ENCODE data around the gene LCOR.

DNA sequence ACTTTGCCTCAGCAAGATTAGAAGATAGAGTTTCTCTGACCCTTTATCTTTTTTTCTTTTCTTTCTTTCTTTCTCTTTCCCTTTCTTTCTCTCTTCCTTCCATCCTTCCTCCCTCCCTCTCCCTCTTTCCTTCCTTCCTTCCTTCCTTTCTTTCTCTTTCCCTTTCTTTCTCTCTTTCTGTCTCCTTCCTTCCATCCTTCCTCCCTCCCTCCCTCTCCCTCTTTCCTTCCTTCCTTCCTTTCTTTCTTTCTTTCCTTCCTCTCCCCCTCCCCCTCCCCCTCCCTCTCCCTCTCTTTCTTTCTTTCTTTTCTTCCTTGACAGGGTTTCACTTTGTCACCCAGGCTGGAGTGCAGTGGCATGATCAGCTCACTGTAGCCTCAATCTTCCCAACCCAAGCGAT, 40.2 kb upstream of the LCOR start:
- TF ChIP-seq, protein P1, sequence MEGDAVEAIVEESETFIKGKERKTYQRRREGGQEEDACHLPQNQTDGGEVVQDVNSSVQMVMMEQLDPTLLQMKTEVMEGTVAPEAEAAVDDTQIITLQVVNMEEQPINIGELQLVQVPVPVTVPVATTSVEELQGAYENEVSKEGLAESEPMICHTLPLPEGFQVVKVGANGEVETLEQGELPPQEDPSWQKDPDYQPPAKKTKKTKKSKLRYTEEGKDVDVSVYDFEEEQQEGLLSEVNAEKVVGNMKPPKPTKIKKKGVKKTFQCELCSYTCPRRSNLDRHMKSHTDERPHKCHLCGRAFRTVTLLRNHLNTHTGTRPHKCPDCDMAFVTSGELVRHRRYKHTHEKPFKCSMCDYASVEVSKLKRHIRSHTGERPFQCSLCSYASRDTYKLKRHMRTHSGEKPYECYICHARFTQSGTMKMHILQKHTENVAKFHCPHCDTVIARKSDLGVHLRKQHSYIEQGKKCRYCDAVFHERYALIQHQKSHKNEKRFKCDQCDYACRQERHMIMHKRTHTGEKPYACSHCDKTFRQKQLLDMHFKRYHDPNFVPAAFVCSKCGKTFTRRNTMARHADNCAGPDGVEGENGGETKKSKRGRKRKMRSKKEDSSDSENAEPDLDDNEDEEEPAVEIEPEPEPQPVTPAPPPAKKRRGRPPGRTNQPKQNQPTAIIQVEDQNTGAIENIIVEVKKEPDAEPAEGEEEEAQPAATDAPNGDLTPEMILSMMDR (IDR thresholded peaks at IDR 0.05; ENCODE audit: low read depth, low read length, missing input control), result no peak
- TF ChIP-seq, protein P2, sequence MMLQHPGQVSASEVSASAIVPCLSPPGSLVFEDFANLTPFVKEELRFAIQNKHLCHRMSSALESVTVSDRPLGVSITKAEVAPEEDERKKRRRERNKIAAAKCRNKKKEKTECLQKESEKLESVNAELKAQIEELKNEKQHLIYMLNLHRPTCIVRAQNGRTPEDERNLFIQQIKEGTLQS (IDR thresholded peaks at IDR 0.05), result no peak
- no peak for TF ChIP-seq RXRA (IDR thresholded peaks at IDR 0.05)
- TF ChIP-seq, protein P3, sequence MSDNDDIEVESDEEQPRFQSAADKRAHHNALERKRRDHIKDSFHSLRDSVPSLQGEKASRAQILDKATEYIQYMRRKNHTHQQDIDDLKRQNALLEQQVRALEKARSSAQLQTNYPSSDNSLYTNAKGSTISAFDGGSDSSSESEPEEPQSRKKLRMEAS (IDR thresholded peaks at IDR 0.05), result no peak
- TF ChIP-seq SP1 (IDR thresholded peaks at IDR 0.05), result no peak
- TF ChIP-seq YY1 (IDR thresholded peaks at IDR 0.05), result no peak
- TF ChIP-seq RAD21 (IDR thresholded peaks at IDR 0.05), result no peak
